Skeletal muscle tissue (tissue), 4 donors: ENCODE results near the gene MCM9. TPM values are rescaled to one million over a fixed set of nuclear protein-coding genes. Genes with fewer than 3 reads are reported as not detected.
"Not testable (repeated sequence)": the region's sequence is repeated elsewhere in the genome, so short reads cannot be mapped to it uniquely, and the experiment has no call there.

Experiments used
- H3K27ac ChIP-seq: one replicate; pipeline ENCODE4 v1.7.0; 2013; ENCODE audit warnings: mild to moderate bottlenecking, low read depth, low read length, inconsistent platforms
- H3K27me3 ChIP-seq, 3 donors: one replicate each; pipeline ENCODE4 v1.7.0; 2013; ENCODE audit warnings: low read length in 3 of 3; ENCODE audit not compliant: control insufficient read depth in 3 of 3, insufficient read depth in 3 of 3
- H3K36me3 ChIP-seq, 3 donors: one replicate each; pipeline ENCODE4 v1.7.0; 2013; ENCODE audit warnings: low read length in 3 of 3; ENCODE audit not compliant: control insufficient read depth in 3 of 3, insufficient read depth in 3 of 3
- H3K4me1 ChIP-seq, 3 donors: one replicate each; pipeline ENCODE4 v1.7.0; 2013; ENCODE audit warnings: low read length in 3 of 3, mild to moderate bottlenecking in 3 of 3; ENCODE audit not compliant: control insufficient read depth in 3 of 3, insufficient read depth in 3 of 3
- H3K4me3 ChIP-seq, 3 donors: one replicate each; pipeline ENCODE4 v1.7.0; 2013; ENCODE audit warnings: low read length in 3 of 3
- H3K9ac ChIP-seq, 3 donors: one replicate each; pipeline ENCODE4 v1.7.0; 2013; ENCODE audit warnings: low read length in 3 of 3, mild to moderate bottlenecking in 3 of 3, moderate library complexity in 2 of 3, low read depth in 1 of 3
- H3K9me3 ChIP-seq, 3 donors: one replicate each; pipeline ENCODE4 v1.7.0; 2013; ENCODE audit warnings: low read length in 3 of 3; ENCODE audit not compliant: control insufficient read depth in 3 of 3
- total RNA-seq: library from RNA; depleted of rRNA; stranded (reverse); fragments of >200 nt; gene quantifications from one replicate; pipeline ENCODE4 v1.2.3, GENCODE V29; 2014
- donor health status: Osteomylitis.

Gene MCM9
- total RNA-seq, 1 donor from 2014 or later: 13.6 TPM

DNA sequence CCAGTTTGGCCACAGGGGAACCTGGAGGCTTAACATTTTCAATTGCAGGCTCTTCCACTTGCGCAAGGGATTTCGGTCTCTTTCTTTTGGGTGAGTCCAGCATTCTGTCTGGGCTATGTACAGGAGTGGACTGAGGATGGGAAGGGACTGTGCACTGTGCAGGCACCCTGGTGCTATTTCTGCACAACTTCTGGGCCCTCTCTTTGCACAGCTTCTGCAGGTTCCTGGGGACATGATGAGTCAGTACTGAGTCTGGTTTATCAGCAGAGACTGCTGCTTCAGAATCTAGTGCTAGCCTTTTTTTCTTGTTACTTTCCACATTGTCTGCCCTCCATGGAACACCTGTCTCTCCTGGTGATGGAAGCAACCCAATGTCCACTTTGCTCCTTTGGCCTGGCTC is 119.5 kb downstream of the MCM9 start:
- H3K27ac ChIP-seq: no peak overlapping the region
- H3K4me3 ChIP-seq: no peak overlapping the region
- peaks cover 3 to 7% (median 3%) of the 10 kb centered on the region in 3 donors for H3K36me3 ChIP-seq
- H3K27me3 ChIP-seq: no peaks in the 10 kb centered on the region
- no peaks in the 10 kb centered on the region for H3K9me3 ChIP-seq
- no peak overlapping the region for H3K9ac ChIP-seq
- no peaks in the 10 kb centered on the region for H3K4me1 ChIP-seq

GRCh38 chr6:118813775-118814174 is 121.2 kb downstream of the MCM9 start:
- no peaks in the 10 kb centered on the region for H3K4me1 ChIP-seq
- no peaks in the 10 kb centered on the region for H3K27me3 ChIP-seq
- H3K27ac ChIP-seq: no peak overlapping the region
- no peak overlapping the region for H3K9ac ChIP-seq
- no peak overlapping the region for H3K4me3 ChIP-seq
- peaks cover 3 to 7% (median 3%) of the 10 kb centered on the region in 3 donors for H3K36me3 ChIP-seq
- H3K9me3 ChIP-seq: no peaks in the 10 kb centered on the region

- H3K27ac ChIP-seq: no peak overlapping the region
These were observed 122.0 kb downstream of the MCM9 start for GRCh38 chr6:118812970-118813369.

DNA sequence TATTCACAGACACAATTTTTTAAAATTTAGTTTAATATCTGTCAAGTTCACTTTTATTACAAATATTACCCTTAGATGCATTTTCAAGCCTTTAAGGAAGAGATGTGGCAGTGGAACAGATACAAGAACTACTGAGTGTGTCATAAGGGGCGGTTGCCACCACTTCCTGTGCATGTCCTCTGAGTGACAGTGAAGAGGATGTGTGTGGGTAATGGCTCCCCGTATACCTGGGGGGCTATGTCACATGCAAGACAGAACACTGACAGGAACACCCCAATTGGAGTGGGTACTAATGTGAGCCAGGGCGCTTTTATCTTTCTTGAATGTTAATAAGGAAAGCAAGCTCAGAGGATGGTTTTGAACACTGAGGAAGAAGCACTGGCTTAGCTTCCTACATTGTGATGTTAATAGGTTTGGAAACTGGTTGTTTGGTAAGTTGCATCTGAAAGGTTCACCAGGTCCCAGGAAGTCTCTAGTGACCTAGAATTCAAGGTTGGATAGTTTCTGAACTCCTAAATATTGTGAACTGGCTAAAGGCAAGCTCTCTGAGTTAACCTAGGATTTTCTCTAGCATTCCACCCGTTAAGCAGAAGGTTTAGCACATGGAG is 124.4 kb downstream of the MCM9 start:
- no peak overlapping the region for H3K27ac ChIP-seq
- no peak overlapping the region for H3K4me3 ChIP-seq
- no peaks in the 10 kb centered on the region for H3K9me3 ChIP-seq
- no peak overlapping the region for H3K9ac ChIP-seq
- no peaks in the 10 kb centered on the region for H3K4me1 ChIP-seq
- H3K36me3 ChIP-seq: peaks cover 0 to 5% (median 0%) of the 10 kb centered on the region in 3 donors
- H3K27me3 ChIP-seq: no peaks in the 10 kb centered on the region

More at GRCh38 chr6:118812970-118813369, 122.0 kb downstream of the MCM9 start:
- Histone ChIP-seq H3K36me3 (peaks cover 3 to 7% (median 3%) of the 10 kb centered on the region in 3 donors), H3K4me1 (no peaks in the 10 kb centered on the region), H3K4me3 (no peak overlapping the region), H3K27me3 (no peaks in the 10 kb centered on the region), H3K9me3 (no peaks in the 10 kb centered on the region), H3K9ac (no peak overlapping the region)

- Histone ChIP-seq H3K27me3 (no peaks in the 10 kb centered on the region), H3K36me3 (no peaks in the 10 kb centered on the region), H3K9me3 (no peaks in the 10 kb centered on the region), H3K27ac (no peak overlapping the region), H3K4me3 (no peak overlapping the region), H3K4me1 (no peaks in the 10 kb centered on the region), H3K9ac (no peak overlapping the region)
These were observed 125.9 kb downstream of the MCM9 start for GRCh38 chr6:118808793-118809638.

- H3K36me3 ChIP-seq: no peaks in the 10 kb centered on the region
- no peaks in the 10 kb centered on the region for H3K9me3 ChIP-seq
- H3K27ac ChIP-seq: no peak overlapping the region
- peaks cover 0 to 8% (median 5%) of the 10 kb centered on the region in 3 donors for H3K4me1 ChIP-seq
- no peaks in the 10 kb centered on the region for H3K27me3 ChIP-seq
- H3K4me3 ChIP-seq: no peak overlapping the region
- H3K9ac ChIP-seq: no peak overlapping the region
These were observed 130.9 kb downstream of the MCM9 start for GRCh38 chr6:118804091-118804490.

GRCh38 chr6:118801257-118801656 is 133.7 kb downstream of the MCM9 start:
- no peak overlapping the region for H3K27ac ChIP-seq
- H3K4me3 ChIP-seq: no peak overlapping the region
- H3K27me3 ChIP-seq: no peaks in the 10 kb centered on the region
- H3K9me3 ChIP-seq: no peaks in the 10 kb centered on the region
- no peak overlapping the region for H3K9ac ChIP-seq
- H3K4me1 ChIP-seq: peaks cover 0 to 8% (median 5%) of the 10 kb centered on the region in 3 donors
- H3K36me3 ChIP-seq: no peaks in the 10 kb centered on the region

GRCh38 chr6:118800394-118801071 is 134.4 kb downstream of the MCM9 start:
- H3K36me3 ChIP-seq: no peaks in the 10 kb centered on the region
- peak overlapping the region; percentile 23 to 59 (median 34) for H3K4me3 ChIP-seq
- H3K27me3 ChIP-seq: no peaks in the 10 kb centered on the region
- H3K9ac ChIP-seq: peak overlapping the region; percentile 15 to 47 (median 34)
- H3K27ac ChIP-seq: no peak overlapping the region
- peaks cover 0 to 8% (median 5%) of the 10 kb centered on the region in 3 donors for H3K4me1 ChIP-seq
- H3K9me3 ChIP-seq: no peaks in the 10 kb centered on the region

DNA sequence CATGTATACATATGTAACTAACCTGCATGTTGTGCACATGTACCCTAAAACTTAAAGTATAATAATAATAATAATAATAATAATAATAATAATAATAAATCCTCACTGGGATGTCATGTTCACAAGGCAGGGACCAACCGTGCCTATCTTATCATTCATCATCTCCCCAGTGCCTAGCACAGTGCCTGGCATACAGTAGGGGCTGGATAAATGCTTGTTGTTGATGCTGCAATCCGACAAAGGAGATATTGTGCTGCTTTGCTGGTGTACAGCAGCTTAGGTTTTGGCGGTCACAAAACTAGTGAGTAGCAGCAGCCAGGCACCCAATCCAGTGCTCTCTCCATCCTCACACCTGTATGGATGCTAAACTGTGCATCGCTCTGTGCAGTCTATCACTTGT is 135.1 kb downstream of the MCM9 start:
- H3K4me1 ChIP-seq: peaks cover 0 to 8% (median 5%) of the 10 kb centered on the region in 3 donors
- no peaks in the 10 kb centered on the region for H3K36me3 ChIP-seq
- H3K27me3 ChIP-seq: no peaks in the 10 kb centered on the region
- no peak overlapping the region for H3K27ac ChIP-seq
- H3K9ac ChIP-seq: peak overlapping the region in 1 of 3 donors; percentile 47
- no peaks in the 10 kb centered on the region for H3K9me3 ChIP-seq
- no peak overlapping the region for H3K4me3 ChIP-seq

GRCh38 chr6:118796548-118796947 is 138.4 kb downstream of the MCM9 start:
- not testable (repeated sequence) for H3K9ac ChIP-seq, H3K9me3 ChIP-seq, H3K36me3 ChIP-seq, H3K4me1 ChIP-seq, H3K27me3 ChIP-seq, H3K27ac ChIP-seq, H3K4me3 ChIP-seq
